ENCODE data around the gene MAP3K21. TPM values are rescaled to one million over a fixed set of nuclear protein-coding genes. Genes with fewer than 3 reads are reported as not detected.

MAP3K21 gene
- total RNA-seq, 2 donors from 2014 or later: 1.8 to 2.7 TPM

GRCh38 chr1:233368789-233369130 lies 41.2 kb downstream of the MAP3K21 start:
- Mint-ChIP-seq H3K4me3 (no peak overlapping the region), H3K4me1 (ENCODE audit: low read depth) (no peaks in the 10 kb centered on the region), H3K9me3 (no peaks in the 10 kb centered on the region), H3K27me3 (ENCODE audit: low read depth) (no peaks in the 10 kb centered on the region), H3K27ac (no peak overlapping the region), H3K36me3 (ENCODE audit: insufficient read depth in 2 of 2) (no peaks in the 10 kb centered on the region)
- DNase-seq (no peak), ATAC-seq (replicated peaks in 1 of 2) (no peak)

GRCh38 chr1:233372218-233373120 lies 44.9 kb downstream of the MAP3K21 start:
- Mint-ChIP-seq H3K36me3 (ENCODE audit: insufficient read depth in 2 of 2) (no peaks in the 10 kb centered on the region), H3K4me1 (ENCODE audit: low read depth) (no peaks in the 10 kb centered on the region), H3K9me3 (no peaks in the 10 kb centered on the region), H3K27me3 (ENCODE audit: low read depth) (no peaks in the 10 kb centered on the region), H3K4me3 (peak overlapping the region in 1 of 2 donors; percentile 12), H3K27ac (no peak overlapping the region)
- DNase-seq (no peak), ATAC-seq (replicated peaks in 1 of 2) (peak in 1 of 2 donors; percentile 32)

- Mint-ChIP-seq H3K27me3 (ENCODE audit: low read depth) (no peaks in the 10 kb centered on the region), H3K4me1 (ENCODE audit: low read depth) (no peaks in the 10 kb centered on the region), H3K27ac (no peak overlapping the region), H3K4me3 (peak overlapping the region in 1 of 2 donors; percentile 12), H3K9me3 (no peaks in the 10 kb centered on the region), H3K36me3 (ENCODE audit: insufficient read depth in 2 of 2) (no peaks in the 10 kb centered on the region)
- ATAC-seq (replicated peaks in 1 of 2): no peak
- no peak for DNase-seq
Observed at GRCh38 chr1:233373226-233373625, 45.7 kb downstream of the MAP3K21 start.

- DNase-seq: no peak
- no peak for ATAC-seq (replicated peaks in 1 of 2)
- H3K4me3 Mint-ChIP-seq: peak overlapping the region in 1 of 2 donors; percentile 32
- H3K36me3 Mint-ChIP-seq (ENCODE audit: insufficient read depth in 2 of 2): no peaks in the 10 kb centered on the region
- peaks cover 5% of the 10 kb centered on the region for H3K4me1 Mint-ChIP-seq (ENCODE audit: low read depth)
- no peak overlapping the region for H3K27ac Mint-ChIP-seq
- no peaks in the 10 kb centered on the region for H3K9me3 Mint-ChIP-seq
- no peaks in the 10 kb centered on the region for H3K27me3 Mint-ChIP-seq (ENCODE audit: low read depth)
Observed at GRCh38 chr1:233375653-233376052, 48.1 kb downstream of the MAP3K21 start.

- DNase-seq (no peak), ATAC-seq (replicated peaks in 1 of 2) (no peak)
- Mint-ChIP-seq H3K27ac (no peak overlapping the region), H3K4me3 (no peak overlapping the region), H3K27me3 (ENCODE audit: low read depth) (no peaks in the 10 kb centered on the region), H3K36me3 (ENCODE audit: insufficient read depth in 2 of 2) (no peaks in the 10 kb centered on the region), H3K4me1 (ENCODE audit: low read depth) (peaks cover 5% of the 10 kb centered on the region), H3K9me3 (no peaks in the 10 kb centered on the region)
Observed at GRCh38 chr1:233376382-233377110, 49.0 kb downstream of the MAP3K21 start.

- peak; percentile 41 to 69 for ATAC-seq (replicated peaks in 1 of 2)
- Mint-ChIP-seq H3K4me3 (peak overlapping the region in 1 of 2 donors; percentile 52), H3K27ac (peak overlapping the region; percentile 63)
Observed at GRCh38 chr1:233379869-233380438, 52.4 kb downstream of the MAP3K21 start.

GRCh38 chr1:233381806-233382205 lies 54.3 kb downstream of the MAP3K21 start:
- Mint-ChIP-seq H3K4me1 (ENCODE audit: low read depth) (peaks cover 5% of the 10 kb centered on the region), H3K4me3 (no peak overlapping the region), H3K27ac (no peak overlapping the region)

More at GRCh38 chr1:233379869-233380438, 52.4 kb downstream of the MAP3K21 start:
- no peak for DNase-seq
- H3K4me1 Mint-ChIP-seq (ENCODE audit: low read depth): peaks cover 5% of the 10 kb centered on the region
- H3K36me3 Mint-ChIP-seq (ENCODE audit: insufficient read depth in 2 of 2): peaks cover 0 to 2% of the 10 kb centered on the region in 2 donors
- peaks cover 0 to 2% of the 10 kb centered on the region in 2 donors for H3K9me3 Mint-ChIP-seq
- H3K27me3 Mint-ChIP-seq (ENCODE audit: low read depth): no peaks in the 10 kb centered on the region

GRCh38 chr1:233383984-233384383 lies 56.5 kb downstream of the MAP3K21 start:
- Mint-ChIP-seq H3K27me3 (ENCODE audit: low read depth) (no peaks in the 10 kb centered on the region), H3K9me3 (peaks cover 0 to 2% of the 10 kb centered on the region in 2 donors), H3K27ac (no peak overlapping the region), H3K4me1 (ENCODE audit: low read depth) (peaks cover 5% of the 10 kb centered on the region), H3K36me3 (ENCODE audit: insufficient read depth in 2 of 2) (peaks cover 0 to 2% of the 10 kb centered on the region in 2 donors), H3K4me3 (no peak overlapping the region)
- no peak for DNase-seq
- ATAC-seq (replicated peaks in 1 of 2): no peak

More at GRCh38 chr1:233381806-233382205, 54.3 kb downstream of the MAP3K21 start:
- peaks cover 0 to 2% of the 10 kb centered on the region in 2 donors for H3K9me3 Mint-ChIP-seq
- H3K27me3 Mint-ChIP-seq (ENCODE audit: low read depth): no peaks in the 10 kb centered on the region
- no peak for DNase-seq
- no peak for ATAC-seq (replicated peaks in 1 of 2)
- H3K36me3 Mint-ChIP-seq (ENCODE audit: insufficient read depth in 2 of 2): peaks cover 0 to 2% of the 10 kb centered on the region in 2 donors

GRCh38 chr1:233386336-233386735 lies 58.8 kb downstream of the MAP3K21 start:
- peaks cover 0 to 2% of the 10 kb centered on the region in 2 donors for H3K36me3 Mint-ChIP-seq (ENCODE audit: insufficient read depth in 2 of 2)
- no peak overlapping the region for H3K4me3 Mint-ChIP-seq
- H3K27me3 Mint-ChIP-seq (ENCODE audit: low read depth): peaks cover 11% of the 10 kb centered on the region
- H3K4me1 Mint-ChIP-seq (ENCODE audit: low read depth): no peaks in the 10 kb centered on the region
- DNase-seq (no peak), ATAC-seq (replicated peaks in 1 of 2) (no peak)
- H3K27ac Mint-ChIP-seq: no peak overlapping the region
- peaks cover 0 to 2% of the 10 kb centered on the region in 2 donors for H3K9me3 Mint-ChIP-seq

GRCh38 chr1:233387585-233387984 lies 60.1 kb downstream of the MAP3K21 start:
- H3K36me3 Mint-ChIP-seq (ENCODE audit: insufficient read depth in 2 of 2): peaks cover 0 to 2% of the 10 kb centered on the region in 2 donors
- ATAC-seq (replicated peaks in 1 of 2) (no peak), DNase-seq (no peak)
- no peaks in the 10 kb centered on the region for H3K4me1 Mint-ChIP-seq (ENCODE audit: low read depth)
- no peak overlapping the region for H3K27ac Mint-ChIP-seq
- H3K27me3 Mint-ChIP-seq (ENCODE audit: low read depth): peaks cover 24% of the 10 kb centered on the region
- H3K9me3 Mint-ChIP-seq: peaks cover 0 to 2% of the 10 kb centered on the region in 2 donors
- no peak overlapping the region for H3K4me3 Mint-ChIP-seq

GRCh38 chr1:233389169-233389568 lies 61.6 kb downstream of the MAP3K21 start:
- Mint-ChIP-seq H3K4me1 (ENCODE audit: low read depth) (no peaks in the 10 kb centered on the region), H3K4me3 (no peak overlapping the region), H3K9me3 (no peaks in the 10 kb centered on the region), H3K27me3 (ENCODE audit: low read depth) (peaks cover 34% of the 10 kb centered on the region), H3K36me3 (ENCODE audit: insufficient read depth in 2 of 2) (no peaks in the 10 kb centered on the region), H3K27ac (no peak overlapping the region)
- no peak for DNase-seq
- ATAC-seq (replicated peaks in 1 of 2): no peak

- Mint-ChIP-seq H3K27me3 (ENCODE audit: low read depth) (peaks cover 34% of the 10 kb centered on the region), H3K36me3 (ENCODE audit: insufficient read depth in 2 of 2) (no peaks in the 10 kb centered on the region), H3K4me3 (no peak overlapping the region), H3K9me3 (no peaks in the 10 kb centered on the region), H3K27ac (no peak overlapping the region), H3K4me1 (ENCODE audit: low read depth) (no peaks in the 10 kb centered on the region)
- ATAC-seq (replicated peaks in 1 of 2): no peak
- no peak for DNase-seq
Observed at GRCh38 chr1:233389893-233390292, 62.4 kb downstream of the MAP3K21 start.
